Measurements from ENCODE around the gene PIGX. TPM values are rescaled to one million over a fixed set of nuclear protein-coding genes. Genes with fewer than 3 reads are reported as not detected.
A peak's percentile ranks its signal among the peaks of the same experiment; 100 is the strongest.

The PIGX gene
- total RNA-seq, 1 donor from 2014 or later: 26.6 TPM

- Mint-ChIP-seq H3K4me3 (ENCODE audit: unreplicated experiment) (no peak overlapping the region), H3K27me3 (ENCODE audit: unreplicated experiment) (peaks cover 27% of the 10 kb centered on the region), H3K4me1 (ENCODE audit: unreplicated experiment) (peaks cover 14% of the 10 kb centered on the region), H3K9me3 (ENCODE audit: unreplicated experiment) (no peaks in the 10 kb centered on the region), H3K36me3 (ENCODE audit: unreplicated experiment) (no peaks in the 10 kb centered on the region), H3K27ac (ENCODE audit: unreplicated experiment) (no peak overlapping the region)
- TF ChIP-seq CTCF (IDR thresholded peaks at IDR 0.05): no peak
- DNase-seq (ENCODE audit: extremely low spot score, unreplicated experiment): no peak
Measured at GRCh38 chr3:196670339-196670738, 41.8 kb upstream of the PIGX start.

GRCh38 chr3:196673632-196674031 is 38.5 kb upstream of the PIGX start:
- peaks cover 45% of the 10 kb centered on the region for H3K27me3 Mint-ChIP-seq (ENCODE audit: unreplicated experiment)
- DNase-seq (ENCODE audit: extremely low spot score, unreplicated experiment): no peak
- no peaks in the 10 kb centered on the region for H3K9me3 Mint-ChIP-seq (ENCODE audit: unreplicated experiment)
- TF ChIP-seq CTCF (IDR thresholded peaks at IDR 0.05): no peak
- H3K4me3 Mint-ChIP-seq (ENCODE audit: unreplicated experiment): no peak overlapping the region
- H3K4me1 Mint-ChIP-seq (ENCODE audit: unreplicated experiment): peaks cover 8% of the 10 kb centered on the region
- no peak overlapping the region for H3K27ac Mint-ChIP-seq (ENCODE audit: unreplicated experiment)
- H3K36me3 Mint-ChIP-seq (ENCODE audit: unreplicated experiment): no peaks in the 10 kb centered on the region

- DNase-seq (ENCODE audit: extremely low spot score, unreplicated experiment): no peak
- Mint-ChIP-seq H3K36me3 (ENCODE audit: unreplicated experiment) (no peaks in the 10 kb centered on the region), H3K4me3 (ENCODE audit: unreplicated experiment) (no peak overlapping the region), H3K4me1 (ENCODE audit: unreplicated experiment) (no peaks in the 10 kb centered on the region), H3K27me3 (ENCODE audit: unreplicated experiment) (peaks cover 61% of the 10 kb centered on the region), H3K27ac (ENCODE audit: unreplicated experiment) (no peak overlapping the region), H3K9me3 (ENCODE audit: unreplicated experiment) (no peaks in the 10 kb centered on the region)
- no peak for TF ChIP-seq CTCF (IDR thresholded peaks at IDR 0.05)
Measured at GRCh38 chr3:196677353-196677752, 34.8 kb upstream of the PIGX start.

GRCh38 chr3:196677931-196678330 is 34.2 kb upstream of the PIGX start:
- Mint-ChIP-seq H3K4me1 (ENCODE audit: unreplicated experiment) (no peaks in the 10 kb centered on the region), H3K27ac (ENCODE audit: unreplicated experiment) (no peak overlapping the region), H3K4me3 (ENCODE audit: unreplicated experiment) (no peak overlapping the region), H3K9me3 (ENCODE audit: unreplicated experiment) (no peaks in the 10 kb centered on the region), H3K36me3 (ENCODE audit: unreplicated experiment) (no peaks in the 10 kb centered on the region), H3K27me3 (ENCODE audit: unreplicated experiment) (peaks cover 63% of the 10 kb centered on the region)
- TF ChIP-seq CTCF (IDR thresholded peaks at IDR 0.05): no peak
- no peak for DNase-seq (ENCODE audit: extremely low spot score, unreplicated experiment)

- no peaks in the 10 kb centered on the region for H3K36me3 Mint-ChIP-seq (ENCODE audit: unreplicated experiment)
- DNase-seq (ENCODE audit: extremely low spot score, unreplicated experiment): no peak
- H3K4me1 Mint-ChIP-seq (ENCODE audit: unreplicated experiment): peaks cover 9% of the 10 kb centered on the region
- TF ChIP-seq CTCF (IDR thresholded peaks at IDR 0.05): peak; percentile 91
- no peak overlapping the region for H3K4me3 Mint-ChIP-seq (ENCODE audit: unreplicated experiment)
- no peak overlapping the region for H3K27ac Mint-ChIP-seq (ENCODE audit: unreplicated experiment)
- no peaks in the 10 kb centered on the region for H3K9me3 Mint-ChIP-seq (ENCODE audit: unreplicated experiment)
- peaks cover 21% of the 10 kb centered on the region for H3K27me3 Mint-ChIP-seq (ENCODE audit: unreplicated experiment)
Measured at GRCh38 chr3:196684548-196685407, 27.4 kb upstream of the PIGX start.
